ENCODE measurements around the gene ST8SIA5.

ST8SIA5 gene

GRCh38 chr18:46711444-46711863 lies 45.4 kb downstream of the ST8SIA5 start:
- no peak for DNase-seq (ENCODE audit: low read depth)

- no peak for DNase-seq (ENCODE audit: low read depth)
These were observed 49.9 kb downstream of the ST8SIA5 start for GRCh38 chr18:46706968-46707367.

- no peak for DNase-seq (ENCODE audit: low read depth)
These were observed 51.3 kb downstream of the ST8SIA5 start for GRCh38 chr18:46705521-46705920.

- no peak for DNase-seq (ENCODE audit: low read depth)
These were observed 52.0 kb downstream of the ST8SIA5 start for GRCh38 chr18:46704816-46705215.

- no peak for DNase-seq (ENCODE audit: low read depth)
These were observed 52.7 kb downstream of the ST8SIA5 start for GRCh38 chr18:46704189-46704588.

GRCh38 chr18:46702471-46702870 lies 54.4 kb downstream of the ST8SIA5 start:
- DNase-seq (ENCODE audit: low read depth), result no peak

GRCh38 chr18:46700066-46700824 lies 56.6 kb downstream of the ST8SIA5 start:
- no peak for DNase-seq (ENCODE audit: low read depth)

- no peak for DNase-seq (ENCODE audit: low read depth)
These were observed 60.2 kb downstream of the ST8SIA5 start for GRCh38 chr18:46696702-46697101.

- no peak for DNase-seq (ENCODE audit: low read depth)
These were observed 60.6 kb downstream of the ST8SIA5 start for GRCh38 chr18:46696268-46696667.

GRCh38 chr18:46693996-46694395 lies 62.9 kb downstream of the ST8SIA5 start:
- DNase-seq (ENCODE audit: low read depth), result no peak

- no peak for DNase-seq (ENCODE audit: low read depth)
These were observed 67.9 kb downstream of the ST8SIA5 start for GRCh38 chr18:46688853-46689525.

- no peak for DNase-seq (ENCODE audit: low read depth)
These were observed 70.7 kb downstream of the ST8SIA5 start for GRCh38 chr18:46686186-46686585.

- no peak for DNase-seq (ENCODE audit: low read depth)
These were observed 73.6 kb downstream of the ST8SIA5 start for GRCh38 chr18:46683252-46683651.

- no peak for DNase-seq (ENCODE audit: low read depth)
These were observed 75.8 kb downstream of the ST8SIA5 start for GRCh38 chr18:46680784-46681695.

GRCh38 chr18:46679846-46680598 lies 76.8 kb downstream of the ST8SIA5 start:
- DNase-seq (ENCODE audit: low read depth), result no peak

- DNase-seq (ENCODE audit: low read depth), result no peak
These were observed 78.0 kb downstream of the ST8SIA5 start for GRCh38 chr18:46678785-46679399.

GRCh38 chr18:46678041-46678440 lies 78.8 kb downstream of the ST8SIA5 start:
- no peak for DNase-seq (ENCODE audit: low read depth)

GRCh38 chr18:46677611-46678010 lies 79.2 kb downstream of the ST8SIA5 start:
- DNase-seq (ENCODE audit: low read depth), result no peak

GRCh38 chr18:46676182-46676835 lies 80.5 kb downstream of the ST8SIA5 start:
- DNase-seq (ENCODE audit: low read depth), result no peak

- no peak for DNase-seq (ENCODE audit: low read depth)
These were observed 81.7 kb downstream of the ST8SIA5 start for GRCh38 chr18:46675112-46675511.
